Urothelium cell line (cell line): ENCODE data around the gene CACNB4.
"Not testable (repeated sequence)": the region's sequence is repeated elsewhere in the genome, so short reads cannot be mapped to it uniquely, and the experiment has no call there.

Experiments used
- DNase-seq: peaks from one replicate; pipeline ENCODE4 v3.0.0; 2011; ENCODE audit warnings: low spot score, mixed read lengths
- FAIRE-seq: peaks from 2 replicates; lab custom pipeline; 2011; peaks lifted over from hg19 to GRCh38; lab: Jason Lieb, UNC

Gene CACNB4

DNA sequence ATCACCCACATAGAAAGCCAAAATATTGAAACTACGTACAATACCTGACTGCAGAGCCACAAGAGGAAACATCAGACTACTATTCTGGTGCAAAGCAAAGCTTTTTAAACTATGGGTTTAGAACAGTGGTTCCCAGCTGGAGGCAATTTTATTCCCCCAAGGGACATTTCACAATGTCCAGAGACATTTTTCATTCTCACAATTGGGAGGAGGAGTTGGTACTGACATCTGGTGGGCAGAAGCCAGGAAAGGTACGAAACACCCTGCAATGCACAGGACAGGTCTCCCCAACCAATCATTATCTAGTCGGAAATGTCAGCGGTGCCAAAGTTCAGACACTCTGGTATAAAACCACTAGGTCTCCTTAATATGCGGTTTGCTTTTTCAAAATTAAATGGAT lies 182.2 kb downstream of the CACNB4 start:
- FAIRE-seq (no peak), DNase-seq (no peak)

DNA sequence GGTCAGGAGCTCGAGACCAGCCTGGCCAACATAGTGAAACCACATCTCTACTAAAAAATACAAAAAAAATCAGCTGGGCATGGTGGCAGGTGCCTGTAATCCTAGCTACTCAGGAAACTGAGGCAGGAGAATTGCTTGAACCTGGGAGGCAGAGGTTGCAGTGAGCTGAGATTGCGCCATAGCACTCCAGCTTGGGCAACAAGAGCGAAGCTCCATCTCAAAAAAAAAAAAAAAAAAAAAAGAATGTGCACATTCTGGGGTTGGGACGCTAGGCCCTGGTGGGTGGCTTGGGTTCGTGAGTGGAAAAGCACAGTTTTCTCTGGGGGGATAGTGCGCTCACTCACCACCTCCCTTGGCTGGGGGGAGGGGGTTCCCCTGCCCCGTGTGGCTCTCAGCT lies 183.2 kb downstream of the CACNB4 start:
- DNase-seq, FAIRE-seq: not testable (repeated sequence)

DNA sequence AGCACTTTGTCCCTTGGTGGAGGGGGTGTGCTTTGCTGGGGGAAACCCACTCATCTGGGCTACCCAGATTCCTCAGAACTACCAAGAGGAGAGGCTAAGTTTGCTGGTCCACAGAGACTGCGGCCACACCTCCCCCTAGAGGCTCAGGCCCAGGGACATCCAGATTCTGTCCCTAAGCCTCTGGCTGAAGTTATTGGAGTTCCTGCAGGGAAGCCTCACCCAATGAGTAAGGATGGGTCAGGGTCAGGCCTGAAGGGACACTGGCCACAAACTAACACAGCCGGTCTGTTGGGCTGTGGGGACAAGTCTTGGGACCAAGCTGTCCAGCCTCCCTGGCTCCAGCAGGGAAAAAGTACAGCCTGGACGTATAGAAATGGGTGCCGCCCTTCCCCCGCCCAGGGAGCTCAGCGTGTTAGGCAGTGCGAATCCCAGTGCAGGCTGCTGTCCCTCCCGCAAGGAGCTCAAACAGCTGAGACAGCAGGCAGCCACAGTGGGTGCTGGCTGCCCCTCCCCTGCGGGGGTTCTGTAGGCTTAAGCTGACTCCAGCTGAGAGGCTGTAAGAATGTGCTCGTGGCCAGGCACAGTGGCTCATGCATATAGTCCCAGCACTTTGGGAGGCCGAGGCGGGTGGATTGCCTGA lies 183.7 kb downstream of the CACNB4 start:
- no peak for FAIRE-seq
- DNase-seq, result no peak

DNA sequence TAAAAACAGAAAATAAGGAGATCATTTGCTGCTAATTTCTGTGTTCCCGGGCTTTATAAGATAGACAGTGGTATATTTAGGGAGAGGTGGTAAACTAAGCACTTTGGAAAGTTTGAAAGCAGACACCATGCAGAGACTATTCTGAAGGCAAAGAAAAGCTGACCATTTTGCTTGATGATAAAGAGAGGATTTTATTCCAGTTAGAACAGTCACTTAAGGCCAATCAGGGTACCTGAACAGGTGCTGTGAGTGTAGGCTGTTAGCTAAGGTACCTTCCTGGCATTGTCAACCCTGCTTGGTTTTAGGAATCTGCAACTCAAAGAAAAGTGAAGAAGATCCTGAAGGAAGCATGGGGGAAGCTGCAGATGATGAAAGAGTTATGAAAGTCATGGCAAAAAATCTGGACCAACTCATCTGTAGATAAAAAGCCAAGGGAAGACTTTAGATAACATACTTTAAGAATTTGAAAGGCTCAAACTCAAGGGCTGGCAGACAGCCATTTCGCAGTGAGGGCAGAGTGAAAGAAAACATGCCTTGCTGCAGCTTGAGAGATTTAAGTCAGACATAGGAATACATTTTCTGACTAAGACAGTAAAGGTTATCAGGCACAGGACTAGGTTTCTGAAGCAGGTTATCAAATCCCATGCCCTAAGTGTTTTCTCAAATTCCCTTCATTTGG lies 190.5 kb downstream of the CACNB4 start:
- DNase-seq (no peak), FAIRE-seq (no peak)

DNA sequence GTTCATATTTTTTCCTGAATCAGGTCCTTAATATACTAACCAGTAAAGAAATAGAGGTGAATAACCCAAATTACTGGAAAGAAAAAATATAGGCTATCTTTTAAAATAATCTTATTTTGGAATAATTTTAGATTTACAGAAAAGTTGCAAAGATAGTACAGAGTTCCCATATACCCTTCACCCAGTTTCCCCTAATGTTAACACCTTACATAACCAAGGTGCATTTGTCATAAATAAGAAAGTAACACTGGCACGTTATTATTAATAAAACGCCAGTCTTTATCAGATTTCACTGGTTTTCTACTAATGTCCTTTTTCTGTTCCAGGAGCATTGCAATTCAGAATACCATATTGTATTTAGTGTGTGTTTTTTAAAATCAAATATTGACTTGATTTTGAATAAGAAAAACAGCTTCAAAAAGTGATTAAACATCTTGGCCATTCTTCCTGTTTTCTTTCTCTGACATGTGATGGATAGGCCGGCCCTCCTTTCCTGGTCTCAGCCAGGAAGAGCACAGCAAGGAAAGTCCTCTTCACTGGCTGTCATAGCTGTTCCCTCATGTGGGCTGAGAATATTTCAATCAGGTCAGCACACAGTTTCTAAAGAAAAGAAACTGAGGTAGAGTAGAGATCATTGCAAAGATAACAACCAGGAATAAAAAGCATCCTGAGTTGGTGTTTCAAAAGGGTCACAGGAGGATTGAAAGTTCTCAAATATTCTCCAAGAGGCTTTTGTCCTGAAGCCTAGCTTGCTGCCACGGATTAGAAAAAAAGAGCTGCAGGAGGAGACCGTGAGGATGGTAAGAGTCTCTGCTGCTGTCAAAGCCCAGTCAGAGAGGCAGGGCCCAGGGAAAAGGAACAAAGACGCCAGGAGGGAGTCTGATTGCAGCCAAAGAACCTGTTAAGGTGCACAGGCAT lies 191.3 kb downstream of the CACNB4 start:
- FAIRE-seq, result no peak
- no peak for DNase-seq

DNA sequence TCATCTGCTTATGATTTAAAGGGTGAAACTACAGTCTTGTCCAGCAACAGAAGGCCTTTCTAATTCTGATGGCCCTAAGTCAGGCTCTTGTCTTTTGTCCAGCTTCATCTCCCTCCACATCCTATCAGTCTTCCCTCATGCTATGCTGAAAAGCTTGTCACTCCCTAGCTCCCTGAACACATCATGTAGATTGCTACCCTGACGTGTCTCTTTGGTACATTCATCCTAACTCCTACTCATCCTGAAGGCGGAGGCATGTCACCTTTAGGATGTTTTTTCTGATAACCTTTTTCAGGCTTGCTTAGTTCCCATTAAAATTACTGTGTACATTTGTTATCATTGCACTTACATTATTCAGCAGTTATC lies 192.2 kb downstream of the CACNB4 start:
- DNase-seq, result no peak
- FAIRE-seq, result no peak

DNA sequence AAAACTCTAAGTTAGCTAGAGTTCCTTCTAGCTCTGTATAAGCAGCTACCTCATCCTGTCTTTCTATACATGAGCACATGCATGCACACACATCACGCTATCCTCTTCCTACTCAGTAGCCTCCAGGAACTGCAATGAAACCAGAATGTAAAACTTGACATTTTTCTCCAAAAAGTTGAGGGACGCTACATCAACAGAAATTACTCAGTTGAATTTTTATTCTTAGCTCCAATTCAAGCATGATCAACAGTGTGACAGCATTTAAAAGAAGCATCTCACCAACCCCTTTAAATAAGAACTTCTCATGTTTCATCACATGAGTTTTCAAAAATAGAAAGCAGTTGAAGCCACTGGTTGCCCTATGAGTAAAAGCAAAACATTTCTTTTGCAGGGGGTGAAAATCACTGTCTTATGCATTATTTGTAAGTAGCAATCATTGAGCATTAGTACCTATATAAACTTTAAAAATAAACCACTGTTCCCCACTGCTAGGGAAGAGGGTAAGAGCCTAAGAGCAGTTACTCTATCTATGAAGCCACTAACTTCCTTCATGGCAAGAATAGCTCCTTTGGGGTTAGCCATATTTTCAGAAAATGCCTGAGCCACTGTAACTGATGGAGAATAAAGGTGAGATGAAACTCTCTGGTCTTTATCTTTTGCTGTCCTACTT lies 192.7 kb downstream of the CACNB4 start:
- DNase-seq (no peak), FAIRE-seq (no peak)

DNA sequence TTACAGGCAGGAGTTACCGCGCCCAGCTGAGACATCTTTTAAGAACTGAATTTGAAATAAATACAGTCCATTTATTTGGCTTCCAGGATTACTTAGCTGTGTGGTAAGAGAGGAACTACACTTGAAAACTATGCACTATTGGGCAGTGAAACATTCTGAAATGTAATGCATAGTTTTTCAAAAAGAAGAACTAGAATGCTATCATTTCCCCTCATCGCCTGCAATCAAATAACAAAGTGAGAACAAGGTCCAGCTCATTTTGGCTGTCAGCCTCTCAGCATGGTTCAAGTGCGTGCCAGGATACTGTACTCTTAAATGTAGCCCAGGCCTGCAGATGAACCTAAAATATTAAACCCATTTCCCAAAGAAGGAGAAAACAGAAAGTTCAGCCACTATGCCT lies 194.0 kb downstream of the CACNB4 start:
- FAIRE-seq, result no peak

DNA sequence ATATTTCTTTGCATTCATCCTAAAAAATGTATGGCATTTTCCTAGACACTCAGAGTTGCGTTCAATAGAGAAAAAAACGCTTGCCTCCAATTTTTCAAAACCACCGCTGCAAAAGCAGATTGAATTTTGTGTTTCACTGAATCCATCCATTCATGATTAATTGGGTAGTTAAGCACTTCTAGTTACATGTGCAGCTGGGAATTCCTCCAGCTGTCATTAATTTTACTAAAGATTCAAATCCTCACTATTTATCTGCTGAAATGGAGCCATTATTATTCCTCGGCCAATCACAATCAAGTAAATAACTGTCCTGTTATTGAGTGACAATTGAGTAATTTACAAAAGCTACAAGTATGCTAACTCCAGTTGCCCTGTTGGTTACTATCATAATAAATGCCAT lies 194.8 kb downstream of the CACNB4 start:
- FAIRE-seq (no peak), DNase-seq (no peak)

More for the DNA sequence above, 194.0 kb downstream of the CACNB4 start:
- DNase-seq, result no peak

DNA sequence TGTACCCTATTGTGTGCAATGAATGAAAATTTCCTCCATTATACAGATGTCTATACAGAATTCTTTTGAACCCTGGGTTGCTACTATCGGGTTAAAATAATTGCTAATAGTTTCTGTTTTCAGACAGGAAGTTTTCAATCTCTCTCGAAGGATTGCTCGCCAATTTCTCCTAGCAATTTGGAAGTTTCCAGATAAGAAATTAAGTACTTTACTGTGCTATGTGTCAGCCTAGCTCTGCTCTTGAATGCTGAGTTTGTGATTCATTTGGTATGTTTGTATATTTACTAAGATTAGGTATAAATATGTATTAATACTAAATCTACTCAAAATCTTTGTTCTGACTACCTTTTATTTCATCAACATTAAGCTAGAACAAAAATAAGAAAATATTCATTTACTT lies 196.0 kb downstream of the CACNB4 start:
- no peak for FAIRE-seq
- DNase-seq, result no peak

DNA sequence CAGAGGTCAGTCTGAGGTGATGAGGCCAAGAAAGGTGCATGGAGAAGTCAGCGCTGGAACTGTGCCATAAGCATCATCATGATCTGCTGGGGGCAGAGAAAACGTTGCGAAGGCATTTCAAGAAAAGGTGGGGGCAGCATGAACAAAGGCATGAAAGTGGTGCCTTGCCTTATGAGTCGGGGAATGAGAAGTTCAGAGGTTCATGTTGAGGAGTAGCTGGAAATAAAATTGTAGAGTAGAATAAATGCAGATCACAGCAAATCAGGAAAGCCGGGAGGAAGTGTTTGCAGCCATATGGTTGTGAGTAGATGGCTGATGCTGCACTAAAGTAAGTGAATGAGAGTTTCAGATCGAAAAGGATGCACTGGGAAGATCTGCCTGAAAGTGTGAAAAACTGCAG lies 198.5 kb downstream of the CACNB4 start:
- FAIRE-seq (no peak), DNase-seq (no peak)

DNA sequence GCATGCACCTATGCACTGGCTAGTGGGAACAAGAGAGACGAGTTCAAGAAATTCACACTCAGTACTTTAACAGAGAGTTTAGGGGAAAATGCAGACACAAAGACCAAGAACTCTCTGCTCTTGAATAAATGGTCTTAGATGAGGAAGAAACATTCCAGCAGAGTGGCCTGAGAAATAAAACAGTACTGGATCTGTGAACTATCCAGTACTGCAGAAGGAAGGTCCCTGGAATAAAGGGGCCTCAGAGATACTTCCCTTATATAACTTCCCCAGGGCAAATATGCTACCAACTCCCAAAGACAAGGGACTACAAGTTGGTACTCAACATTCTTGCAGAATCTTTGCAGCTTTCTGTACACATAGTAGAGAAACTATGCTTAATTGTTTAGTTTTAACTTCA lies 199.7 kb downstream of the CACNB4 start:
- DNase-seq, result no peak
- no peak for FAIRE-seq

DNA sequence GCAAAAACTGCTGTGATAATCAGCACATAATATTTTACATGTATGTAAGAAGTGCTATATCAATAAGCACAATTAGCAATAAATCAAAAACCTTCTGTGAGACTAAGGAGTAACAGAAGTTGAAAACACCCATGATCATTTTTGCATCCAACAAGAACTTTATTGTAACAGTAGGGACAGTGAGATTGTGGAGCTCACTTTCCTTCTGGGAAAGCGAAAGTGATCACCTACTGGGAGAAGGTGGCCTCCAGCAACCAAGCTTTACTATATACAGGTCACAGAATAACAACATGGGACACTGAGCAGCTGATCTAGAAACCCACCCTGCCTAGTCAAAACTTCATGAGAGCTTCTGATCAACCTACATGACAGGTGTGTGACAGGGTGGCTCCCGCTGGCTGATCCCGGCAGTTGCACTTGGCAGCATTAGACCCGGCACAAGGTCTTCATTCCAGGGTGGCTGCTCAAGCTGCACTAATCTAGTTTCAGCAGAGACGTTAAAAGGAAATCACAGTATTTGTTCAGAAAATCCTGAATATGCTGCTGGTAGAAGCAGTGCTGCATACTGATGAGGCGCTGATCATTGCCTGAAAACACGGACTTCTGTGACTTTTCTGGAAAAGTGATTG lies 207.2 kb downstream of the CACNB4 start:
- DNase-seq (no peak), FAIRE-seq (no peak)

DNA sequence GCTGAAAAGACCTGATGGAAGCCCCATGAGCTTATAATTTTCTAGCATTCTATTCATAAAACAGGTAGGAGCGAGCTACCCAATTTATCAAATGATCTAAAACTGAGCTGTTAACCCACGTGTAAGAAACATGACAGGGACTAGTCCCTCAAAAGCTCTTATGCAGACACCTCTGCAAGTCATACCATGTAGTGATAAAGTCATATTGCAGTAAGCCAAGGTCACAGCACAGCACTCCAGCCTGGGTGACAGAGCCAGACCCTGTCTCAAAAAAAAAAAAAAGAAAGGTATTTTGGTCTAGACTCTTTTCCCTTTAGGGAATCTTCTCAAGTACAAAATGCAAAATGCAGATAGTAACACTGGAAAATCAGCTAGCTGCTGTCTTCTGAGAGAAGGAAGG lies 211.7 kb downstream of the CACNB4 start:
- FAIRE-seq (no peak), DNase-seq (no peak)

DNA sequence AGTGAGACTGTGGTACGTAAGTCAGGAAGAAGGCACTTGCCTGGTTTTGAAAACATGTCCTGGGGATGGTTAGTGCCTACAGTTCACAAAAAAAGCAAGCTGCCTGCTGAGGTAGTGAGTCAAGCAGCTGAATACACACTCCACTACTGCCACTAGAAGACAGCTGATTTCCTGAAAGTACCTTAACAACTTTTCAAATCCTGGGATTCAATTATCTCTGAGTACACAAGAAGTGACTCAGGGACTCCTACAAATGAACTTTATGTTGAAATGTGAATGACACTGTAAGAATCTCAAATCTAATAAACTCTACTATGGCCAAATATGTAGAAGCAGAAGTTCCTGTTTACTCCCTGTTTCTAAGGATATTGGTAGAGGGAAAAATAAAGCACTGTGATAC lies 212.6 kb downstream of the CACNB4 start:
- no peak for FAIRE-seq
- no peak for DNase-seq

DNA sequence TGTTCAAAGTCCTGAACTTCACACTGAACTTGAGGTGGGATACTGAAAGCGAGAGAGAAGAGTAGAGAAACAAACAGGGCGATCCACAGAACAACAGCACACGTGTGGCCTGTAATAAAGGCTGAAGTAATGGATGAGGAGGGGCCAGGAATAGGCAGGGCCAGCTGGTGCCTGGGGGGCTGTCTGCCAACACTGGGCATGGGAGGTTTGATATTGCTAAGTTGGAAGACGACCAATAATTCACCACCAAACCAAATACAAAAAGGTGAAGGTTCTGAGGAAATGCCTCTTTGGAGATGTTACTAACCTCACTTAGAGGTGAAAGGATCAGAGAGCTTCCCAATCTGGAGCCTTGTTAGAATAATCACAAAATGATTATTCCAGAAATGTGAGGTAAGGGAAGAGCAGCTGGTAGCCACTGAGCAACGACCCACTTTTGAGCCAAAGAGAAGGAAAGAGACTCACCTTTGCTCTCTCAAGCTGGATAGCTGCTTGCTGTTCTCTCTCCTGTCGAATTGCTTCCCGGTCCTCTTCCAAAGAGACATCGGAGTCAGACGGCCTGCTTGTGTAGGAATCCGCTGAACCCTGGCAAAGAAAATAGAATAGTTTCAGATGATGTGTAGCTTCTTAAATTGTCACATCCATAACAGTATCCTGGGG lies 215.9 kb downstream of the CACNB4 start:
- no peak for FAIRE-seq

DNA sequence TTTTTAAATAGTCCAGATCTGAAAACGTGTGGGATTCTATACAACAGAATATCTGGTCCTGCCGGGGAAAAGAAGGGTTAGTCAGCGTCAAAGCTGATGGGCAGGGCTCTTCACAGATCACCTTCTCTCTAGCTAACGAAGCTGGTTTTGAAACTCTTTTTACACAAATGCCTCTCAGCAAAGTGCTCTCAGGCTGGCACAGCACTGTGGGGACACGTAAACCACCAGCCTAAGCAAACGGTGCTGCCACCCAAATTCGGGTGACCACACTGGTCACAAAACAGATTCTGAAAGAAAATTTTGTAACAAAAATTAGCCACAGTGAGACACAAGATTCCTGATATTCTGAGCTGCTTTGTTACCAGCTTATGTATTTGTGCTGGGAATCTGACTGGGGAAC lies 217.5 kb downstream of the CACNB4 start:
- no peak for FAIRE-seq
- no peak for DNase-seq

More for the DNA sequence above, 215.9 kb downstream of the CACNB4 start:
- no peak for DNase-seq

DNA sequence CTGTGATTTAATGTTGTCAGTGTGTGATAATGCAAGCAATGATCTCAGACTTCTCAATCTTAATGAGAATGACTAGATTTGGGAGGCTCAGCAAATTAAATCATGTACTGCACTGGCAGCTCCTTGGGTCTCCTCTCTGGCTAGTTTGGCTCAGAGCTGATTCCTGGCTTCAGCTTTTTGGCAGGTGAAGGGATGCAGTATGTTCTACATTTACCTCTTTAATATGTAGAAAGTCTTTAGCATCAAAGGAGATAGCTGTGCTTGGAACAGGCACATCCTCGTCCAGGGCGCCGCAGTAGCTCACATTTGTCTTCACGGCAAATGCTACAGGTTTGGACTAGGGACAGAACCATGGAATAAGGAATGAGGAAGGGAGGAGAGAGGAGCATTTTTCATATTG lies 218.3 kb downstream of the CACNB4 start:
- no peak for FAIRE-seq
- DNase-seq, result no peak

DNA sequence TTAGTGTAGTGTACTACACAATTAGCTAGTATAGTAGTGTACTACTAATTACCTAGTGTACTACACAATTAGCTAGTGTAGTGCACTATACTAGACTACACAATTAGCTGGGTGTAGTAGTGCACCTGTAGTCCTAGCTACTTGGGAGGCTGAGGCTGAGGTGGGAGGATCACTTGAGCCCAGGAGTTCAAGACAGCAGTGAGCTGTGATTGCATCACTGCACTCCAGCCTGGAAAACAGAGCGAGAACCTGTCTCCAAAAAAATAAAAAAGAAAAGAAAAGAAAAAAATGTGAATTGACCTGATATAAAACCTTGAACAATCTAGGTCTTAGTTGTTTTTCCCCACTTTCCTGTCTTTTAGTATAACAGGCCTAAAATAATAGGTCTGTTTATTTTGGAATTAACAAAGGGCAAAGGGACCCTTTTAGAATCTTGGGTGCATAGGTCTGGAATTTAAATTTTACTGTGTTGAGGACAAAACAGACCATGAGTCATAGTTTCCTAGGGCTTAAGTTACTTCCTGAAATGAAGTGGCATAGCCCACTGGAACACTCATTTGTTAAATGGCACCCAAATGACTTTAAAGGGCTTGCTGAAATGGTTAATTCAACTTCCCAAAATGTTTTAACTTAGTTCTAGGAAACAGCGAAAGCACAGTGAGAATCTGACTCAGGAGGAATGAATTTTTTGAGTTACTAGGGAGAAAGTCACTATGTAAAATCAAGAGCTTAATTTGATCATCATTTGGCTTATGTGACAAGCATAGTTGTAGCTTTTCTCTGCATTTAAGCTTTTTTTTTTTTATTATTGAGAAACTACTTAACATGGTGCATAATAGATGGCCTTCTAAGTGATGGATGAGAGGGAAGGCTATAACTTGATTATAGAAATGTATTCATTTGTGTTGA lies 219.9 kb downstream of the CACNB4 start:
- peak; percentile 25 for DNase-seq
- no peak for FAIRE-seq
